Type B pancreatic cell (in vitro differentiated cells): Measurements from ENCODE around the gene DHX36. TPM values are rescaled to one million over a fixed set of nuclear protein-coding genes. Genes with fewer than 3 reads are reported as not detected.
A peak's percentile ranks its signal among the peaks of the same experiment; 100 is the strongest.

Experiments used
- DNase-seq: peaks from one replicate; pipeline ENCODE4 v3.0.0; 2021; ENCODE audit warnings: mixed read lengths; ENCODE audit not compliant: unreplicated experiment; ENCODE audit errors: extremely low spot score
- H3K27ac Mint-ChIP-seq: 2 replicates; pipeline ENCODE4 v1.8.0; 2021; ENCODE audit warnings: mild to moderate bottlenecking, mixed read lengths
- H3K27me3 Mint-ChIP-seq: 2 replicates; pipeline ENCODE4 v1.8.0; 2021; ENCODE audit warnings: mixed read lengths
- H3K36me3 Mint-ChIP-seq: 2 replicates; pipeline ENCODE4 v1.8.0; 2021; ENCODE audit warnings: mixed read lengths
- H3K4me1 Mint-ChIP-seq: one replicate; pipeline ENCODE4 v1.8.0; 2021; ENCODE audit warnings: mixed read lengths; ENCODE audit not compliant: unreplicated experiment
- H3K4me3 Mint-ChIP-seq: 2 replicates; pipeline ENCODE4 v1.8.0; 2021; ENCODE audit warnings: mild to moderate bottlenecking, mixed read lengths
- H3K9me3 Mint-ChIP-seq: 2 replicates; pipeline ENCODE4 v1.8.0; 2021; ENCODE audit warnings: mixed read lengths
- CTCF ChIP-seq: fragments of 200-600 bp; sonication (generic); conservative IDR thresholded peaks from 2 replicates; pipeline ENCODE4 v1.5.0; 2021; ENCODE audit warnings: antibody characterized with exemption, mild to moderate bottlenecking
- total RNA-seq: library from RNA; stranded (reverse); gene quantifications from 2 replicates; pipeline ENCODE4 v1.2.1, GENCODE V29; 2021; ENCODE audit warnings: low replicate concordance

Gene DHX36
- total RNA-seq, 1 donor from 2014 or later, result 85.6 TPM

- no peak for DNase-seq
- no peak for TF ChIP-seq CTCF
- peaks cover 19% of the 10 kb centered on the region for H3K36me3 Mint-ChIP-seq
- H3K27me3 Mint-ChIP-seq, result no peaks in the 10 kb centered on the region
- H3K4me1 Mint-ChIP-seq, result peaks cover 4% of the 10 kb centered on the region
- H3K27ac Mint-ChIP-seq, result no peak overlapping the region
- H3K9me3 Mint-ChIP-seq, result no peaks in the 10 kb centered on the region
- H3K4me3 Mint-ChIP-seq, result no peak overlapping the region
Measured at GRCh38 chr3:154225536-154225935, 98.8 kb downstream of the DHX36 start.

DNA sequence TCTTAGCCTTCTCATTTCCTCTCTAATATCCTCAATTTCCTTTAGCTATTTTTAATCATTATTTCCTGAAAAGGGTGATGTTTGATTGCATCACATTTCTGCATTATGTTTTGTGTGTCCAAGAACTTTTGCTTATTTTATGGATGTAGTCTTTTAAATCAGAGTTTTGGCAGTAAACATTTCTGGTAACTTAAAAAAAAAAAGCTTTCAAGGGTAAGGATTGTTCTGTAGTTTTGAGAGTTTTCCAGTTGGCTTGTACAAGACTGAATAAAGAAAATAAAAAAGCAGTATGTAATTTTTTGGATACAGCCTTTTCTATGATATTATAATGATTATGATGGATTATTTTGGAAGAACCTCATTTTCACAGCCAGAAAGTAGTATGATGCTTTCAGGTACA, 99.4 kb downstream of the DHX36 start:
- peaks cover 25% of the 10 kb centered on the region for H3K36me3 Mint-ChIP-seq
- H3K4me1 Mint-ChIP-seq, result peaks cover 4% of the 10 kb centered on the region
- DNase-seq, result no peak
- H3K27ac Mint-ChIP-seq, result peak overlapping the region; percentile 60
- no peaks in the 10 kb centered on the region for H3K9me3 Mint-ChIP-seq
- no peak overlapping the region for H3K4me3 Mint-ChIP-seq
- TF ChIP-seq CTCF, result no peak
- H3K27me3 Mint-ChIP-seq, result no peaks in the 10 kb centered on the region

- Mint-ChIP-seq H3K4me1 (peaks cover 4% of the 10 kb centered on the region), H3K27me3 (no peaks in the 10 kb centered on the region), H3K4me3 (no peak overlapping the region), H3K27ac (peak overlapping the region; percentile 60), H3K36me3 (peaks cover 23% of the 10 kb centered on the region), H3K9me3 (no peaks in the 10 kb centered on the region)
- TF ChIP-seq CTCF, result peak; percentile 49
- DNase-seq, result no peak
Measured at GRCh38 chr3:154224366-154224765, 99.9 kb downstream of the DHX36 start.

DNA sequence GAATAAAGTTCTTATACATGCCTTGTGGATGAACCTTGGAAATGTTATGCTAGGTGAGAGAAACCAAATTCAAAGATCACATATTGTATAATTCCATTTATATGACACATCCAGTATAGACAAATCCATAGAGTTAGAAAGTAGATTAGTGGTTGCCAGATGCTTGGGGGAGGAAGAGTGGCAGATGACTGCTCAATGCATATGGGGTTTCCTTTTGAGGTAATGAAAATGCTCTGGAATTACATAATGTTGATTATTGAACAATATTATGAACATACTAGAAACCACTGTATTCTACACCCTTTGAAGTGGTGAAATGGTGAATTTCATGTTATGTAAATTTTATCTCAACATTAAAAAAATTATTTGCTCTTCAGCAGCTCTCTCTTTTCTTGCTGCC, 100.8 kb downstream of the DHX36 start:
- Mint-ChIP-seq H3K36me3 (peaks cover 25% of the 10 kb centered on the region), H3K27me3 (no peaks in the 10 kb centered on the region), H3K4me1 (peaks cover 4% of the 10 kb centered on the region), H3K4me3 (no peak overlapping the region), H3K9me3 (no peaks in the 10 kb centered on the region), H3K27ac (no peak overlapping the region)
- TF ChIP-seq CTCF, result no peak
- DNase-seq, result no peak

Other genes with a start within 250 kb of the DHX36 start
- gene ARHGEF26, start 203.1 kb downstream of the DHX36 start, total RNA-seq, result 7.8 and 12.7 TPM in 2 replicates
- gene GPR149, start 105.7 kb upstream of the DHX36 start, total RNA-seq, result 0.14 TPM in 1 of 2 replicates, not detected in the other